WERI-Rb-1 (cell line): Measurements from ENCODE around the gene CADM1.

Experiments
- DNase-seq: peaks from one replicate; pipeline ENCODE4 v3.0.0-alpha.2; 2020
- H3K27ac ChIP-seq: fragments of 250-450 bp; sonication (Bioruptor Pico); 2 replicates; pipeline ENCODE4 v1.5.1; 2020; ENCODE audit warnings: mild to moderate bottlenecking, moderate library complexity
- H3K27me3 ChIP-seq: fragments of 250-450 bp; sonication (Bioruptor Pico); 2 replicates; pipeline ENCODE4 v1.5.1; 2021; ENCODE audit warnings: mild to moderate bottlenecking, low read depth, moderate library complexity; ENCODE audit not compliant: insufficient read depth, severe bottlenecking
- H3K36me3 ChIP-seq: fragments of 250-450 bp; sonication (Bioruptor Pico); 2 replicates; pipeline ENCODE4 v1.5.1; 2020; ENCODE audit warnings: mild to moderate bottlenecking, moderate library complexity
- H3K4me3 ChIP-seq: 2 replicates; pipeline ENCODE4 v1.5.1; 2011; ENCODE audit warnings: low read depth, mild to moderate bottlenecking, control low read depth, low read length
- H3K9me3 ChIP-seq: fragments of 250-450 bp; sonication (Bioruptor Pico); 2 replicates; pipeline ENCODE4 v1.5.1; 2021; ENCODE audit warnings: mild to moderate bottlenecking, moderate library complexity; ENCODE audit not compliant: severe bottlenecking
- TF ChIP-seq, protein P1 (sequence below): IDR thresholded peaks from 2 replicates; pipeline ENCODE4 v1.5.1; 2011; ENCODE audit warnings: low read depth, mild to moderate bottlenecking, control low read depth, inconsistent platforms, low read length

Gene CADM1

DNA sequence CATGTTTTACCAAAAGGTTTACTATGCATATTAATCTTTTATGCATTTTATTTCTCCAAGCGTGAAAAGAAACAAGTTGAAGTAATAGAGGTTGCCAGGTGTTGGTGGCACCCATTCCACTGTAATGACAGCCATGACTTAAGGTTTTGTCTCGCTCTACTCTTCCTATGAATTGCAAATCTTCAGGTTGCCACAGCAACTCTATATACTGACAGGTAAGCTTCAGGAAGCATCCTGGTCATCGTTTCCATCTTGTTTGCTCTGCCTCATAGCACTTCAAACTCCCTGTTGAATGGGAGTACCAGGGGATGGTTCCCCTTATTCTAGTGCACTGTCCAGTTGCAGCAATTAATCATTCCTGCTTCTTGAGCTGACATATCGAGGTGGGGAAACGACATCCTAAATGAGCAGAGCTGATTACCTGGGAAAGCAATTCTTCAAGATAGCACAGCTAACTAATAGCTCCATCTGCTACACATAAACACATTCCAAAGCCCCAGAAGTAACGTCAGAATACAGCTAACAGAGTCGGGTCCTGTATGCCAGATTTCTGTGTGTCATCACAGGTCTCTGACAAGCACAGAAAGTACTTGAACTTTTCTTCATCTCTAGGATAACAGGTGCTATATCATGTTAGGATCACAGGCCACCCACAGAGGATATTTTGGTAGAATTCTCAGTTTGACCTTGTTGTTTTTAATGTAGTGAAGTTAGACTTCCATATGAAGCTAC lies 80.3 kb downstream of the CADM1 start:
- no peak for DNase-seq
- TF ChIP-seq, protein P1, sequence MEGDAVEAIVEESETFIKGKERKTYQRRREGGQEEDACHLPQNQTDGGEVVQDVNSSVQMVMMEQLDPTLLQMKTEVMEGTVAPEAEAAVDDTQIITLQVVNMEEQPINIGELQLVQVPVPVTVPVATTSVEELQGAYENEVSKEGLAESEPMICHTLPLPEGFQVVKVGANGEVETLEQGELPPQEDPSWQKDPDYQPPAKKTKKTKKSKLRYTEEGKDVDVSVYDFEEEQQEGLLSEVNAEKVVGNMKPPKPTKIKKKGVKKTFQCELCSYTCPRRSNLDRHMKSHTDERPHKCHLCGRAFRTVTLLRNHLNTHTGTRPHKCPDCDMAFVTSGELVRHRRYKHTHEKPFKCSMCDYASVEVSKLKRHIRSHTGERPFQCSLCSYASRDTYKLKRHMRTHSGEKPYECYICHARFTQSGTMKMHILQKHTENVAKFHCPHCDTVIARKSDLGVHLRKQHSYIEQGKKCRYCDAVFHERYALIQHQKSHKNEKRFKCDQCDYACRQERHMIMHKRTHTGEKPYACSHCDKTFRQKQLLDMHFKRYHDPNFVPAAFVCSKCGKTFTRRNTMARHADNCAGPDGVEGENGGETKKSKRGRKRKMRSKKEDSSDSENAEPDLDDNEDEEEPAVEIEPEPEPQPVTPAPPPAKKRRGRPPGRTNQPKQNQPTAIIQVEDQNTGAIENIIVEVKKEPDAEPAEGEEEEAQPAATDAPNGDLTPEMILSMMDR, result no peak
- Histone ChIP-seq H3K9me3 (no peaks in the 10 kb centered on the region), H3K27me3 (no peaks in the 10 kb centered on the region), H3K36me3 (no peaks in the 10 kb centered on the region), H3K4me3 (no peak overlapping the region), H3K27ac (no peak overlapping the region)

DNA sequence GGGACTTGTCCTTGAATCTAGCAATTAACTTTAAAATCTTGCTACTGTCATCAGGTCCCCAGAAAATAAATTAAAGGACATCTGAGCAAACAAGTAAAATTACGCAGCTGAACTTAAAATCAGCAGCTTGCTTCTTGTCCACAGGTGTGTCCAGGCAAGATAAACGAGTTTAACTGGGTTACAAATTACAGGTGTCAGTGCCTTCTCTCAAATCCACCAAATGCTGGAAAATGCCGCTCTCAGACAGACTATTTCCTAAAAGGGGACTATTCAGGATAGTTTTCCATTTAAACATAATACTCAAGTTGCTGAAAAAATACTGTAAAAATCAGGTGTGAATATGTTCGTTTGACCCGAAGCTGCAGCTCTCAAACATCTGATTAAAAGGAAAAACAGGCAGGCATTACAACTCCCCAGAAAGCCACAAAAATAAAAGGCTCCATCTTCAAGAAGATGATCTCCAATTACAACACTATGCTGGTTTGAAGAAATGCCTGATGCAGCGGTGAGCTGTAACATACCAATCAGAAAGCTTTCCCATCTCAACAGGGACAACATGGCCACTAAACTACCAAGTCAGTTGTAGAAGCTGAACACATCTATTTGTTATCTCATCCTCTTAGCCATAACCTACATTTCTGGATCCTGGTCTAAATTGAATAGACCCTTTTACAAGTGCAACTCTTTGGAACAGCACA lies 82.1 kb downstream of the CADM1 start:
- H3K27ac ChIP-seq, result no peak overlapping the region

DNA sequence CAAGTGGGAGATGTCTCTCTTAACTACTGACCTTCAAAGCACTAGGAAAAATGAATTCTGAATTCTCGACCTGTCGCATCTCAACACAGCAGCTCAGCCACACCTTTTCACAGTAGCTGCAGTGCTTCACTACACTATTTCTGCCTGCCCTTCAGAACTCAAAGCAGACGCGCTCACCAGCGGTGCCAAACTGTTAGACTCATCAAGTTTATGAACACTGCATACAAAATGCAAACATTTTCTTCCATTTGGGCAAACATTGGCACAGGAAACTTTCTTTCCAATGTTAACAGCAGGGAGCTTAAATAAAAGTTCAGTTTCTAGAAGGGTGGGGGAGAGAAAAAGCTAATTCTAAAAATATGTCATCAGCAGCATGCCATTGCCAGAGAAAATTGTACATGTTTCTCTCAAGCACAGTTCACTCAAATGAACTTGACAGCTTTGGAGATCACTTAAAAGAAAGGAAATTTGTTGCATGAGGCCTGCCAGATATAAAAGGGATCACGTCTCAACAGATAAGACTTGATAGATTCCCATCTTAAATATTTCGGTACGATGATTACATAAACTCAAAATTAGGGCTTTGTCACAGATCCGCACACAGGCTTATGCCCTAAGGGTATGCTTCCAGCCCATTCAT lies 82.7 kb downstream of the CADM1 start:
- TF ChIP-seq, protein P1, result no peak
- DNase-seq, result no peak
- Histone ChIP-seq H3K27ac (no peak overlapping the region), H3K9me3 (no peaks in the 10 kb centered on the region), H3K4me3 (no peak overlapping the region), H3K36me3 (no peaks in the 10 kb centered on the region), H3K27me3 (no peaks in the 10 kb centered on the region)

More for the DNA sequence above, 82.1 kb downstream of the CADM1 start:
- Histone ChIP-seq H3K36me3 (no peaks in the 10 kb centered on the region), H3K9me3 (no peaks in the 10 kb centered on the region), H3K27me3 (no peaks in the 10 kb centered on the region), H3K4me3 (no peak overlapping the region)
- DNase-seq, result no peak
- TF ChIP-seq, protein P1, result no peak

DNA sequence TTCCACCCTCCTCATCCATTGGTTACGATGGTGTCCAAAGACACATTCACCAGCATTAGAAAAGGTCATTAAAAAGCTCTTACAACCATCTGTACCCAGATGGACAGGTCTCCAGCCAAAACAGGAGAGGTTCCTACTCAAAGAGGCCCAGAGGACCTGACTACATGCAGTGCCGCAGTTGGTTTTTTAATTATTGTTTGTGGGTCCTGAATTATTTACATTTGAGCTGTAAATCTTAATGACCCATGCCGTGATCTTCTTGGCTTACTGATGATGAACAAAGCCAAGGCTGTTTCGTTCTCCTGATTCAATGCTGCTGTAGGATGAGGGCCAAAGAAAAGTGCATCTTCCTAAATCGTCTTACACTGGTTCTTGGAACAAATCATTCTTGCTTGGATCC lies 83.7 kb downstream of the CADM1 start:
- Histone ChIP-seq H3K4me3 (no peak overlapping the region), H3K9me3 (no peaks in the 10 kb centered on the region), H3K36me3 (no peaks in the 10 kb centered on the region), H3K27ac (no peak overlapping the region), H3K27me3 (no peaks in the 10 kb centered on the region)
- TF ChIP-seq, protein P1, result no peak
- DNase-seq, result no peak

DNA sequence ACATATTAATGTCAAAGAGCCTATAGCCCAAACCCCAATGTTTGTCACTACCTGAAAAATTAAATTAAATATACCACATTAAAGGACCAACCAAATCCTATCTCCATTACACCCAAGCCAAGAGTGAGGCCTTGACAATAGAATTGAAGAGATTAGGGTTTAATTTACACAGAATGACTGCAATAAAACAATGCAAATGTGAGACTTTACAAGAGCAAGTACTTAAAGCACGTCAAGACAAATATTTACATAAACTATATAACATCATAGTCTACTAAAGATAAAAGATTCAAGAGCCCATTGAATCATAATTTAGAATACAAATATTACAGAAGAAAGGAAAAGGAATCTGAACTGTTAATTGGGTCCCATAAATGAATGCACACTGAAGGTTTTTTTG lies 85.6 kb downstream of the CADM1 start:
- no peak overlapping the region for H3K27ac ChIP-seq
- no peaks in the 10 kb centered on the region for H3K27me3 ChIP-seq
- no peaks in the 10 kb centered on the region for H3K9me3 ChIP-seq
- TF ChIP-seq, protein P1, result no peak
- no peaks in the 10 kb centered on the region for H3K36me3 ChIP-seq
- DNase-seq, result no peak
- H3K4me3 ChIP-seq, result no peak overlapping the region
